Rectal smooth muscle tissue (tissue), 1 donor: ENCODE results near the gene CCNYL1.

ENCODE experiments used
- H3K27ac ChIP-seq: one replicate; pipeline ENCODE4 v1.7.0; 2013; ENCODE audit warnings: low read depth, low read length, inconsistent platforms
- H3K27me3 ChIP-seq: one replicate; pipeline ENCODE4 v1.7.0; 2013; ENCODE audit warnings: low read length; ENCODE audit not compliant: control insufficient read depth, insufficient read depth
- H3K36me3 ChIP-seq: one replicate; pipeline ENCODE4 v1.7.0; 2013; ENCODE audit warnings: low read length; ENCODE audit not compliant: control insufficient read depth, insufficient read depth
- H3K4me1 ChIP-seq: one replicate; pipeline ENCODE4 v1.7.0; 2013; ENCODE audit warnings: low read length; ENCODE audit not compliant: control insufficient read depth, insufficient read depth
- H3K4me3 ChIP-seq: one replicate; pipeline ENCODE4 v1.7.0; 2013; ENCODE audit warnings: low read length
- H3K9ac ChIP-seq: one replicate; pipeline ENCODE4 v1.7.0; 2013; ENCODE audit warnings: low read length

Gene CCNYL1

GRCh38 chr2:207710814-207711740, at the start of gene CCNYL1:
TSS of gene CCNYL1 (plus strand) at chr2:207711640. CDS start at chr2:207711897, 257 bp downstream.
- Histone ChIP-seq H3K27me3 (no peaks in the 10 kb centered on the region), H3K36me3 (no peaks in the 10 kb centered on the region), H3K4me3 (peak within 1 kb of the TSS; percentile 92), H3K4me1 (peaks cover 5% of the 10 kb centered on the region), H3K9ac (peak within 1 kb of the TSS; percentile 89), H3K27ac (peak within 1 kb of the TSS; percentile 89)

GRCh38 chr2:207662203-207662602, 49.2 kb upstream of the CCNYL1 start:
- no peak overlapping the region for H3K9ac ChIP-seq
- H3K27me3 ChIP-seq = no peaks in the 10 kb centered on the region
- H3K4me1 ChIP-seq = no peaks in the 10 kb centered on the region
- H3K4me3 ChIP-seq = no peak overlapping the region
- no peak overlapping the region for H3K27ac ChIP-seq
- H3K36me3 ChIP-seq = no peaks in the 10 kb centered on the region

- Histone ChIP-seq H3K4me1 (no peaks in the 10 kb centered on the region), H3K27ac (no peak overlapping the region), H3K36me3 (no peaks in the 10 kb centered on the region), H3K9ac (no peak overlapping the region), H3K4me3 (no peak overlapping the region), H3K27me3 (no peaks in the 10 kb centered on the region)
Observed at GRCh38 chr2:207663870-207664545, 47.4 kb upstream of the CCNYL1 start.

- H3K27ac ChIP-seq = no peak overlapping the region
- no peaks in the 10 kb centered on the region for H3K27me3 ChIP-seq
- H3K4me3 ChIP-seq = no peak overlapping the region
- no peak overlapping the region for H3K9ac ChIP-seq
- no peaks in the 10 kb centered on the region for H3K36me3 ChIP-seq
- no peaks in the 10 kb centered on the region for H3K4me1 ChIP-seq
Observed at GRCh38 chr2:207670887-207671286, 40.6 kb upstream of the CCNYL1 start.

- H3K4me1 ChIP-seq = no peaks in the 10 kb centered on the region
- no peaks in the 10 kb centered on the region for H3K27me3 ChIP-seq
- H3K4me3 ChIP-seq = no peak overlapping the region
- no peak overlapping the region for H3K27ac ChIP-seq
- H3K36me3 ChIP-seq = no peaks in the 10 kb centered on the region
- H3K9ac ChIP-seq = no peak overlapping the region
Observed at GRCh38 chr2:207673431-207673830, 38.0 kb upstream of the CCNYL1 start.

- no peaks in the 10 kb centered on the region for H3K4me1 ChIP-seq
- H3K4me3 ChIP-seq = no peak overlapping the region
- H3K27ac ChIP-seq = no peak overlapping the region
- H3K27me3 ChIP-seq = no peaks in the 10 kb centered on the region
- H3K36me3 ChIP-seq = no peaks in the 10 kb centered on the region
- no peak overlapping the region for H3K9ac ChIP-seq
Observed at GRCh38 chr2:207674266-207674774, 37.1 kb upstream of the CCNYL1 start.

- Histone ChIP-seq H3K9ac (no peak overlapping the region), H3K4me1 (no peaks in the 10 kb centered on the region), H3K27ac (no peak overlapping the region), H3K4me3 (no peak overlapping the region), H3K27me3 (no peaks in the 10 kb centered on the region), H3K36me3 (no peaks in the 10 kb centered on the region)
Observed at GRCh38 chr2:207674826-207675225, 36.6 kb upstream of the CCNYL1 start.

GRCh38 chr2:207676827-207677354, 34.5 kb upstream of the CCNYL1 start:
- Histone ChIP-seq H3K36me3 (no peaks in the 10 kb centered on the region), H3K9ac (no peak overlapping the region), H3K27ac (no peak overlapping the region), H3K27me3 (no peaks in the 10 kb centered on the region), H3K4me1 (no peaks in the 10 kb centered on the region), H3K4me3 (no peak overlapping the region)

- Histone ChIP-seq H3K9ac (no peak overlapping the region), H3K36me3 (no peaks in the 10 kb centered on the region), H3K27me3 (no peaks in the 10 kb centered on the region), H3K27ac (no peak overlapping the region), H3K4me3 (no peak overlapping the region), H3K4me1 (no peaks in the 10 kb centered on the region)
Observed at GRCh38 chr2:207681431-207681830, 30.0 kb upstream of the CCNYL1 start.

- H3K27ac ChIP-seq = no peak overlapping the region
- no peaks in the 10 kb centered on the region for H3K4me1 ChIP-seq
- no peaks in the 10 kb centered on the region for H3K27me3 ChIP-seq
- H3K9ac ChIP-seq = no peak overlapping the region
- H3K4me3 ChIP-seq = no peak overlapping the region
- no peaks in the 10 kb centered on the region for H3K36me3 ChIP-seq
Observed at GRCh38 chr2:207682557-207682956, 28.9 kb upstream of the CCNYL1 start.

- Histone ChIP-seq H3K27me3 (no peaks in the 10 kb centered on the region), H3K4me3 (no peak overlapping the region), H3K9ac (no peak overlapping the region), H3K27ac (no peak overlapping the region), H3K36me3 (no peaks in the 10 kb centered on the region), H3K4me1 (no peaks in the 10 kb centered on the region)
Observed at GRCh38 chr2:207683438-207683837, 28.0 kb upstream of the CCNYL1 start.

GRCh38 chr2:207683879-207684627, 27.4 kb upstream of the CCNYL1 start:
- Histone ChIP-seq H3K27me3 (no peaks in the 10 kb centered on the region), H3K9ac (no peak overlapping the region), H3K4me3 (no peak overlapping the region), H3K36me3 (no peaks in the 10 kb centered on the region), H3K27ac (no peak overlapping the region), H3K4me1 (no peaks in the 10 kb centered on the region)
